Motor neuron (in vitro differentiated cells): ENCODE measurements around the gene EPHB3. TPM values are rescaled to one million over a fixed set of nuclear protein-coding genes. Genes with fewer than 3 reads are reported as not detected.

Experiments used
- ATAC-seq, 8 experiments: fragments of 200-7000 bp; cut with Tn5 transposase; replicated peaks in 6 of 8; 2 replicates each; pipeline ENCODE4 v1.8.0; 2021; ENCODE audit warnings: mild to moderate bottlenecking in 8 of 8, moderate library complexity in 8 of 8
- H3K27ac ChIP-seq, 2 donors: fragments of 250-450 bp; sonication (Bioruptor Pico); 2 replicates each; pipeline ENCODE4 v1.9.0; 2021; ENCODE audit warnings: antibody characterized with exemption in 2 of 2, mild to moderate bottlenecking in 2 of 2, moderate library complexity in 1 of 2
- H3K4me1 ChIP-seq, 2 donors: fragments of 250-450 bp; sonication (Bioruptor Pico); replicated peaks in 1 of 2; 2 replicates each; pipeline ENCODE4 v1.6.1; 2021; ENCODE audit warnings: antibody characterized with exemption in 2 of 2, mild to moderate bottlenecking in 2 of 2, moderate library complexity in 1 of 2
- H3K4me3 ChIP-seq, 5 donors: fragments of 250-450 bp; sonication (Bioruptor Pico); 2 replicates each; pipeline ENCODE4 v1.9.0; 2021; ENCODE audit warnings: antibody characterized with exemption in 5 of 5, mild to moderate bottlenecking in 5 of 5, moderate library complexity in 4 of 5
- WGBS, 10 experiments: fragments of 450-650 bp; shearing (Covaris generic); methylation state at CpG; one replicate each; pipeline ENCODE4 v1.0.0; 2022; 5-methylcytosine and 5-hydroxymethylcytosine counted together
- in situ Hi-C, 9 experiments: fragments of 400-800 bp; cut with MboI; loops; one replicate each; pipeline ENCODE4 v1.15.0; 2021; ENCODE audit warnings: low sequenced_read_pairs in 9 of 9, low pct_unique_long_range_greater_than_20kb in 2 of 9; ENCODE audit not compliant: unreplicated experiment in 9 of 9
- total RNA-seq, 8 experiments: library from RNA; unstranded; fragments of 300-600 nt; gene quantifications; 2 replicates each; pipeline versions ENCODE4 v1.2.3 to v1.2.4, GENCODE V29; 2022

The EPHB3 gene
- total RNA-seq = 10 to 100 TPM in 5 of 8 experiments, 1 to 10 TPM in 3; 2.3 to 40.3 (median 16.9) TPM

DNA sequence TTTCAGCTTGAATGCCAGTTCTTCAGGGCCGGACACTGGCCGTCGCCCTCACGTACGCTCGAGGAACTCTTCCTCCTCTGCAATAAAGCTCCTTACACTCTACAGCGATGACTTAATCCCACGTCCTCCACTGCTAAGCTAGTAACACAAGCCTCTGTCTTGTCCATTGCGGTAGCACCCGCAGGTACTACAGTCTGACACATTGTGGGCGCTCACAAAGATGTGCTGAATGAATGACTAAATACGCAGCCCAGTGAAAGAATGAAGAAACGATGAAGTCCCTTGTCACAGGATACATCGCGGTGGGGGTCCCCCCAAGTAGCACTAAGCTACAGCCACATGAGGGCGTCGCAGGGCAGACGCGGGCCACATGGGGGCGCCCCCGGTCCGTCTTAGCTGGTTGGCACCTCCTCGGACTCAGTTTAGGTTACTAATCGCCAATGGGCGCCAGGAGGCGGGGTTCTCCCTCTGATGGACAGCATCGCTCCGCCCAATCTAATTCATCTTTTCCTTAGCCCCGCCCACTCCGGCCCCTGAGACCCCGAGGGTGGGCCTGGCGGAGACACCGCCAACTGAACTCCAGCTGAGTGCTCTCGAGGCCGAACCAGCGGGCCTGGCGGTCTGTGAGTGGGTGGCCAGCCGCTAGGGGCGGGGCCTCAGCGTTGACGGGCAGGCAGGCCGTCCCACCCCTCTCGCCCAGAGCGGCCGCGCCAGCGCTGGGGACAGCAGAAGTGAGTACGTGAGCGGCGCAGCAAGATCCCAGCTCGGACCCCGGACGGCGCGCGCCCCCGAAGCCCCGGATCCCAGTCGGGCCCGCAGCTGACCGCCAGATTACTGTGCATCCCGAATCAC is at the start of gene EPHB3:
TSS of gene EPHB3 (plus strand) at position 725 of the 852 bp plus-strand sequence. CDS start 451 bp downstream, outside the sequence.
- Histone ChIP-seq H3K27ac (peak within 1 kb of the TSS; percentile 51), H3K4me1 (peaks cover 20 to 26% of the 10 kb centered on the region in 2 donors), H3K4me3 (peak within 1 kb of the TSS; percentile 55 to 79 (median 63))
- WGBS, 10 experiments = 0 to 31% (median 4%) methylated on average over 2 to 10 of the region's 62 CpGs; no CpG with 5 or more reads in 2 of the 10 experiments
- in situ Hi-C loops = no loop called here
- ATAC-seq = peak; percentile 86 to 96 (median 91)

DNA sequence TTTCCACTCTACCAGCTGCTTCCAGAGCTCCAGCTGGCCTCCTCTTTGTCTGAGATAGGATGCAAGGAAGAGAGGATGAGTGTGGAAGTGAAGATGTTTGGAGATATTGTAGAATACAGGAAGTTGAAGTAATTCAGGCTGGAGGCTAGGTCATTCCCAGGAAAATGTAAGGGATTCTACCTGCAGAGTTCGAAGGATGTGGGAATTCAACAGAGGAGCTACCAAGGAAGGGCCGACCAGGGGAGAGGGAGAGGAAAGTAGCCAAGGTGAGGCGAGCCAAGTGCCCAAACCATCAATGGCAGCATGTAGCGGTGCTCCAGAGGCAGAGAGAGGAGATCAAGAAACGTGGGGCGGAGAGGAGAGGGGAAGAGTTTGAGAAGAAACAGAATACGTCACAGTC is 49.0 kb upstream of the EPHB3 start:
- in situ Hi-C loops = no loop called here
- 73 to 100% (median 87%) methylated on average over 2 to 6 of the region's 7 CpGs; no CpG with 5 or more reads in 3 of the 10 experiments for WGBS, 10 experiments
- ATAC-seq = no peak
- Histone ChIP-seq H3K27ac (no peak overlapping the region), H3K4me3 (no peak overlapping the region), H3K4me1 (peaks cover 0 to 6% of the 10 kb centered on the region in 2 donors)

DNA sequence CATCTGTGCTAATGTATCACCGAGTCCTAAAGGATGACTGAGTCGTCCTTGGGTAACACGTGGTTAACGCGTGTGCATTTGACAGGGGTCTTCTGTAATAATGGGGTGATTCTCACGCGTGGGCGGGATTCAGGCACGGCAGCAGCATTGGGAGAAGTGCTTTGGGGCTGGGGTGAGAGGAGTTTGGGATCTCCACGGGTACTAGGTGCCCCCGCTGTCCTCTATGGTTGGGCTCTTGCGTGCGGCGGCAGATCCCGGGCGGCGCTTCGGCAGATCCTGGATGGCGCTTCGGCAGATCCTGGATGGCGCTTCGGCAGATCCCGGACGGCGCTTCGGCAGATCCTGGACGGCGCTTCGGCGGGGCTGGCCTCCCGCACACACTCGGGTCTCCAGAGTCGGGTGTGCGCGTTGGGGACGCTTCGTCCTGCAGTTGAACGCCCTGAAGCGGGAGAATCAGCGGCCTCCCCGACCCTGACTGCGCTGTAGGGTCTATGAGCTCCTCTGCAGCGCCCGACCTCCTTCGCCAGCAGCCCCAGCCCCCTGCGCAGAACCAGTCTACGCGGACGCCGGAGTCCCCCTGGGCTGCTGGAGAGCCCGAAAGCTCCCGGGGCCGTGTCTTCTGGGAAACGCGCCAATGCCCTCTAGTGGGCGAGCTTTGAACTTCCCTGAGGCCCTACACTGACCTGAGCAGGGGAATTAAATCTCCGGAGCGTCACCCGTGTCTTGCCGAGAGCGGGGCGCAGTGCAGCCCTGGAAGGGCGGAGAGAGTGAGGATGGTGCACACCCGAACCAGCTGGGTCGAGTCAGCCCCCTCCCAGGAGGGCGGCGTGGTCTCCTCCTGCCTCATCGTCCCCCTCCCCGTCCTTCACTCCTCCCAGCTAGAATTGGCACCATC is 48.1 kb upstream of the EPHB3 start:
- Histone ChIP-seq H3K4me1 (peaks cover 0 to 6% of the 10 kb centered on the region in 2 donors), H3K27ac (no peak overlapping the region), H3K4me3 (peak overlapping the region; percentile 21 to 36 (median 30))
- peak; percentile 98 to 100 (median 99) for ATAC-seq
- 0 to 33% (median 2%) methylated on average over 1 to 20 of the region's 69 CpGs; no CpG with 5 or more reads in 5 of the 10 experiments for WGBS, 10 experiments
- in situ Hi-C loops = no loop called here

DNA sequence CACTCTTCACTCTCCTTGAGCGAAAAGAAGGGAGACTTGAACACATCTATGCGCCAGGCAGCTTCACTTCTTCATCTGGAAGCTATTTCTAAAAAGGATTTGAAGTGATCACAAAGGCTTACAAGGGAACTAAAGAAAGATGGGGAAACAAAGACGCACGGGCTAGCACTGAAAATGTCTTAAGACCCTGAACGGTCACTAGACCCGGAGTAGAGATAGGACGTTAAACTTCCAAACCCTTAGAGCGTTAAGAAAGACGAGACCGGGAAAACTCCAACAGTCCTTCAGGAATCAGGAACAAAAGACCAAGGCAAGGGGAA is 47.5 kb upstream of the EPHB3 start:
- H3K27ac ChIP-seq = no peak overlapping the region

DNA sequence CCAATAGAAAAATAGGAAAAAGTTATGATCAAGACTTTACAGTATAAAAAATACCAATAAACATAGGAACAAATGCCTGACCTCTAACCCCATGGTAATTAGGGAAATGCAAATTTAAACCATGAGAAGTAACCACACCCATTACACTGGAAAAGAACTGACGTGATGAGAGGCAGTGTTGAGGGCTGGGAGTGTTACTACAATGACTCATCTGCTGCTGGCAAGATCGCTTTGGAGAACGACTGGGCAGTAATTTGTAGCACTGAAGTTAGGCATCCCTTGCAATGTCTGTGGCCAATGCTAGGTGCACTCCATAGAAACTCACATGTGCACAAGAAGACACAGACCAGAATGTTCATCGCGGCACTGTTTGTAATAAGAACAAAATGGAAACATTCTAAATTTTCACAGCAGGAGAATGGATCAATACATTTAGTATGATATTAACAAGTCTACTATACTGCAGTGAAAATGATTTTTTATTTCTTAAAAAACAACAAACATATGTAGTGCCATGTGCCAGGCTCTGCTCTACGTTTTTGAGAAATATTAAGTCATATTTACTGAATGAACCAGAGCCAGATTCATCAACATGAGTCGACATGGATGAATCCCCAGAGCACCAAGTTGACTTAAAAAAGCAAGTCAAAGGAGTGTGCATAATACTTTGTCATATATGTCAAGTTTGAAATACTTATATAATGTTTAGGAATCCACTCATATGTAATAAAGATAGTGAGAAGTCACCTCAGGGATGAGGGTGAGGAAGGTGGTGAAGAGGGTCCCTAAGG is 37.6 kb upstream of the EPHB3 start:
- in situ Hi-C loops = no loop called here
- no peak overlapping the region for H3K4me3 ChIP-seq
- peak; percentile 29 to 97 (median 62) for ATAC-seq
- peaks cover 5 to 6% of the 10 kb centered on the region in 2 donors for H3K4me1 ChIP-seq
- 0 to 91% (median 57%) methylated on average over 2 to 6 of the region's 7 CpGs for WGBS, 10 experiments
- H3K27ac ChIP-seq = no peak overlapping the region

More for the DNA sequence above, 47.5 kb upstream of the EPHB3 start:
- Histone ChIP-seq H3K4me3 (peak overlapping the region in 4 of 5 donors; percentile 21 to 36 (median 30)), H3K4me1 (peaks cover 0 to 6% of the 10 kb centered on the region in 2 donors)
- 0 to 100% (median 42%) methylated on average over 1 to 9 of the region's 10 CpGs for WGBS, 10 experiments
- in situ Hi-C loops = no loop called here
- ATAC-seq = peak in 1 of 8 experiments; percentile 2

DNA sequence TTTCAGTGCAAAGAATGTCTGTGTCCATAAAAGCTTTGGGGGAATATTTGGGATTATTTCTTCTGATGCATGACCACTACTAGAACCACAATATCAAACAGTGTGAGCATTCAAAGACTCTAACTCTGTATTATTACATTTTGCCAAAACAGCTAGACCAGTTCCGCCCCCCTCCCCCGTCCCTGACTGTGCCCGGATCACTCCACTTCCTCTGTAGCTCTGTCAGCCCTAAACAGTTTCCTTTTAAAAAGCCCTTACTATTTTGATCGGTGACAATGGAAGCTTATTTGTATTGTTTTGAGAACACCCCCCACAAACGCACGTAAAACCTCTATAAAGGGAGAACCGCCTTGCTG is 36.6 kb upstream of the EPHB3 start:
- 0 to 32% (median 10%) methylated on average over 1 to 5 of the region's 7 CpGs; no CpG with 5 or more reads in 3 of the 10 experiments for WGBS, 10 experiments
- peaks cover 5 to 6% of the 10 kb centered on the region in 2 donors for H3K4me1 ChIP-seq
- H3K27ac ChIP-seq = no peak overlapping the region
- H3K4me3 ChIP-seq = peak overlapping the region in 4 of 5 donors; percentile 19 to 36 (median 33)
- in situ Hi-C loops = loop anchor here in 4 of 9 experiments (25.0 kb wide), 4 partner anchors 113 to 638 kb away; partner anchors contain the start of genes CLCN2 (in 2 of the 4), POLR2H (in 2 of the 4), CHRD (in 1 of the 4) and PARL (in 1 of the 4)
- ATAC-seq = peak in 6 of 8 experiments; percentile 6 to 13 (median 10)

DNA sequence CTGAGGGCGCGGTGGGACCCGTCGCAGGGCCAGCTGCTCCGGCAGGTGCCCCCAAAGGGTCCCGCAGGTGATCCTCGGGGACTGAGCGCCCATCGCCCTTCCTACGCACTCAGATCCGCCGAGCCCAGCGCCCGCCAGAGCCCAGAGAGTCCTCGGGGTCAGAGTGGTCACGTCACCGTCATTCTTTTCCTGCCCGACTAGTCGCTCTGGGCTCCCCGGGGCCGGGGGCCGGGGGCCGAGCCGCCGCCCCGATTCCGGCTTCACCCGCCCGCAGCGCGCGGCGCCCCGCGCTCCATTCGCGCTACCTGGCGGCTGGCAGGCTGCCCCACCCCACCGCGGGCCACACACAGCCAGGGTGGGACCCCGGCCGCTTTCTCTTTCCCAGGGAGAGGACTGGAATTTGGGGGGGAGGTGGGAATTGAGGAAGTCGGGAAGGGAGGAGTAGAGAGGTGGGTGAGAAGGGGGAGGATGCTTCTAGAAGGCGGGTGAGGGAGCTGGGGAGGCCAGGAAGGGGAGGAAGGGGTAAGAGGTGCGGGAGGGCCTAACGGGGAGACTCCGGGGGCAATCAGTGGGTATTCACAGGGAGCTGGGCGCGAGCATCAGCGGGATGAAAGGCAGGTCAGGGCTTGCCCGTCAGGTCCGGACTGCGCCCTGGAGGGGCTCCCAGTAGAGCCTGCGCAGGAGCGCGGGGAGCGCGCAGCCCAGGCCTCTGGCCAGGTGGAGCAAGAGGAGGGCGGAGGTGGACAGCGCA is 36.1 kb upstream of the EPHB3 start:
- Histone ChIP-seq H3K4me3 (peak overlapping the region; percentile 6 to 36 (median 31)), H3K27ac (peak overlapping the region in 1 of 2 donors; percentile 4), H3K4me1 (peaks cover 5 to 6% of the 10 kb centered on the region in 2 donors)
- ATAC-seq = peak; percentile 28 to 83 (median 80)
- 0 to 45% (median 2%) methylated on average over 1 to 9 of the region's 60 CpGs; no CpG with 5 or more reads in 3 of the 10 experiments for WGBS, 10 experiments
- in situ Hi-C loops = loop anchor here in 4 of 9 experiments (25.0 kb wide), 4 partner anchors 113 to 638 kb away; partner anchors contain the start of genes CLCN2 (in 2 of the 4), POLR2H (in 2 of the 4), CHRD (in 1 of the 4) and PARL (in 1 of the 4)

DNA sequence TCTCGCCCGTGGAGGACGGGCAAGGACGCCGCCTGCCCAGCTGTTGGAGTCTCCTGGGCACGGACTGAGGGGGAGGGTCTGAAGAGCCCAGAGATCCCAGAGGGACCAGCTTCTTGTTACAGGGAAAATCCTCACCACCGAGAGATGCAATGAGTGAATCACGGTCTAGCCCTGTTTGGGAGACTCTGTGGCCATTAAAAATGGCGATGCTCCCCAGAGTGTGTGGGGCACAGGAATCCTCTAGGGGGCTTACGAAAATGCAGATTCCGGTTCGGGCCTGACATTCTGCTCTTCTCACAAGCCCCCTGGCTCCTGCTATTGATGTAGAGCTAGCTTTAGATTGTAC is 35.5 kb upstream of the EPHB3 start:
- H3K4me3 ChIP-seq = peak overlapping the region in 3 of 5 donors; percentile 31 to 36 (median 35)
- WGBS, 10 experiments = 39 to 87% (median 40%) methylated on average over 2 to 6 of the region's 12 CpGs; no CpG with 5 or more reads in 5 of the 10 experiments
- H3K4me1 ChIP-seq = peaks cover 5 to 6% of the 10 kb centered on the region in 2 donors
- H3K27ac ChIP-seq = peak overlapping the region in 1 of 2 donors; percentile 4
- in situ Hi-C loops = loop anchor here in 4 of 9 experiments (25.0 kb wide), 4 partner anchors 114 to 639 kb away; partner anchors contain the start of genes CLCN2 (in 2 of the 4), POLR2H (in 2 of the 4), CHRD (in 1 of the 4) and PARL (in 1 of the 4)
- ATAC-seq = peak in 1 of 8 experiments; percentile 51

DNA sequence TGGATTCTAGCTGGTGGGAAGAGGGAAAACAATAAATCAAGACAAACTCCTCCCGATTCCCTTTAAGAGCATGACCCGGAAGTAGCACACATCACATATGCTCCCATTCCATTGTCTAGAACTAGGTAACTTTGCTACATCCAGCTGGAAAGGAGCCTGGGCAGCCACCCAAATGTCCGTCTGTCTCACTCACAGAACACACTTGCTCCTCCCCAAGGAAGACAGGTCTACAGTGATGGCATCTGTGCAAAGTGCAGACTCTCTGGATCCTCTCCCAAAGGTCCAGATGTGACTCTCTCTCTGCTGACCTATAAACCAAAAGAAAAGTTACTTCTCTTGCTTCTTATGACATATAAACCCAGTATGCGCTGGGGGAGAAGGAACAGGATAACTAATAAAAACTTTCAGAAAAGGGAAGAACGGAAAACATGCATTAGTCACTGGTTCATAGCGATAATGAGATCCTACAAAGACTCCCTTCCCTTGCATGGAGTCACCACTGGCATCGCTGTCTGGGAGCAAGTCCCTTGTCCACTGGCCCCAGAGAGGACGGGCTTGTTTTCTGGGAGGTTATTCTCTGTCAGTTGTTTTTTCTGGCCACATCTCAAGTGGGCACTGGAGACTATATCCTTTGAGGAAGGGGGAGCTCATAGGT is 29.8 kb upstream of the EPHB3 start:
- no peak for ATAC-seq
- H3K27ac ChIP-seq = no peak overlapping the region
- WGBS, 10 experiments = 47 to 96% (median 82%) methylated on average over 1 to 8 of the region's 8 CpGs
- H3K4me3 ChIP-seq = no peak overlapping the region
- in situ Hi-C loops = loop anchor here in 5 of 9 experiments (10.0 to 25.0 kb wide), 5 partner anchors 119 to 644 kb away; partner anchors contain the start of genes CLCN2 (in 2 of the 5), POLR2H (in 2 of the 5), THPO (in 2 of the 5) and CHRD (in 1 of the 5)
- no peaks in the 10 kb centered on the region for H3K4me1 ChIP-seq

DNA sequence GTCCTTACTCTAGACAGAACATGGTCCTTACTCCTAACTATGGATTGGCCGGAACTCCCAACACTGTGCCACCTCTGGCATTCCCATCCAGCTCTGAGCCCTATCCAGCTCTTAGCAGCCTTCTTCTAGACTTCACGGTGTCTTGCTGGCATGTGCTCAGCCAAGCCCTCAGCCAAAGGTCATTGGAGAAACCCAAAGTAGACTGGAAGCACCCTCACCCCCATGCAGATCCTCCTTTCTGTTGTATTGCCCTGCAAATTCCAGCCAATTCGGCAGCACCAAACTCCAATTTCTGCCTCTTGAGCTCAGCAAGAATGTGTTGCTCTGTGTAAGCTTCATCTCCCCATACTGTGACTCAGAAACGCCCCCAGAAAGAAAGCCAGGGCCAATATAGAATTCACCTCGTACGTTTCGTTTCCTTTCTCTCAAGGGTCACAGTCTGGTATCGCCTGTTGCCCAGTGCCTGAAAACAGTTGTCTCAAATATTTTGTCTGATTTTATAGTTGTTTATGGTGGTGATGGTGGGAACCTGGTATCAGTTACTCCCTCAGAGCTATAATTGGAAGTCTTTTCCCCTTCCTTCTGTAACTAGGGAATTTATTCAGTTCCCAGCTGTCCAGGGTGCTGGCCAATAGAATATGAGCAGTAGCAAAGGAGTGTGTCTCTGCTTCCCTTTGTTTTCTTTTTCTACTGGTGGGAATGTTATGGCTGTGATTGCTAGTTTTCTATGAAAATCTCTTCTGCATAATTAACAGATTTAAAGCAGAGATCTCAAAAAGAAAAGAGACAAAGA is 28.4 kb upstream of the EPHB3 start:
- 50 to 88% (median 80%) methylated on average over 1 to 8 of the region's 8 CpGs; no CpG with 5 or more reads in 3 of the 10 experiments for WGBS, 10 experiments
- in situ Hi-C loops = loop anchor here in 5 of 9 experiments (10.0 to 25.0 kb wide), 5 partner anchors 121 to 646 kb away; partner anchors contain the start of genes CLCN2 (in 2 of the 5), POLR2H (in 2 of the 5), THPO (in 2 of the 5) and CHRD (in 1 of the 5)
- no peak overlapping the region for H3K27ac ChIP-seq
- no peak overlapping the region for H3K4me3 ChIP-seq
- ATAC-seq = peak in 1 of 8 experiments; percentile 51
- no peaks in the 10 kb centered on the region for H3K4me1 ChIP-seq
